Retina (tissue), 1 donor: ENCODE measurements around the gene MRC2.

Experiments used
- DNase-seq: peaks from one replicate; pipeline ENCODE4 v3.0.0-alpha.2; 2016

Gene MRC2

DNA sequence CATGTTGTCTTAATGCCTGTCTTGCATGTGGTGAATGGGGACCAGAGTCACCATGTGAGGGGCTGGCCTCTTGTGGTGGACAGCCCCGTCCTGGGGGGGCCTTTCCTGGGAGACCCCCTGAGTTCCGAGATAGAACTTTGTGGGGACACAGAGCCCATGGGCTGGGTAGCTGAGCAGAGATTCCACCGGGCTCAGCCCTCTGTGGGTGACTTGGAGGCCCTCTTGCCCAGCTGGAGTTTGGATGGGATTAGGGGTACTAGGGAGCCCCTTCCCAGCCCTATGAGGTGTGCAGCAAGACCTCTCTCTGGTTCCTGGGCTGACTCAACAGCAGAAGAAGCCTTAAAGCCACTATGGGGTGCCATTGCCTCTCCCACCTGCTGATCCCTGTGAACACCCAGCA is 38.1 kb downstream of the MRC2 start:
- DNase-seq, result no peak

DNA sequence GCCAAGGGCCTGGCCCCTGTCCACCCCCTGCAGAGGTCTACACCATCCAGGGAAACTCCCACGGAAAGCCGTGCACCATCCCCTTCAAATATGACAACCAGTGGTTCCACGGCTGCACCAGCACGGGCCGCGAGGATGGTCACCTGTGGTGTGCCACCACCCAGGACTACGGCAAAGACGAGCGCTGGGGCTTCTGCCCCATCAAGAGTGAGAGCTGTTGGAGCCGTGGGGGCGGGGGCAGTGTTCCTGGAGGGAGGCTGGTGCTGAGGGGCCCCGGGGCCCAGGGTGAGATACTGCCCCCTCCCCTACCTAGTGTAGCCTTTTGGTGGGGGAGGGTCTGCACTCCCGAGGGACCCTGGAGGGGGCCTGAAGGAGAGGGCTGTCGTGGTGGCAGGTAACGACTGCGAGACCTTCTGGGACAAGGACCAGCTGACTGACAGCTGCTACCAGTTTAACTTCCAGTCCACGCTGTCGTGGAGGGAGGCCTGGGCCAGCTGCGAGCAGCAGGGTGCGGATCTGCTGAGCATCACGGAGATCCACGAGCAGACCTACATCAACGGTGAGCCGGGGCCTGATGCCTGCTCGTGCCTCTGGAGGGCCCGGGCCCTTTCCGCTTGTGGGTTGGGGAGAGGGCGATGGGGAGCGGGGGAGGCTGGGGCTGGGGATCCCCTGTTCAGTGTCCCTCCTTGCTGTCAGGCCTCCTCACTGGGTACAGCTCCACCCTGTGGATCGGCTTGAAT is 38.8 kb downstream of the MRC2 start:
- DNase-seq, result no peak

DNA sequence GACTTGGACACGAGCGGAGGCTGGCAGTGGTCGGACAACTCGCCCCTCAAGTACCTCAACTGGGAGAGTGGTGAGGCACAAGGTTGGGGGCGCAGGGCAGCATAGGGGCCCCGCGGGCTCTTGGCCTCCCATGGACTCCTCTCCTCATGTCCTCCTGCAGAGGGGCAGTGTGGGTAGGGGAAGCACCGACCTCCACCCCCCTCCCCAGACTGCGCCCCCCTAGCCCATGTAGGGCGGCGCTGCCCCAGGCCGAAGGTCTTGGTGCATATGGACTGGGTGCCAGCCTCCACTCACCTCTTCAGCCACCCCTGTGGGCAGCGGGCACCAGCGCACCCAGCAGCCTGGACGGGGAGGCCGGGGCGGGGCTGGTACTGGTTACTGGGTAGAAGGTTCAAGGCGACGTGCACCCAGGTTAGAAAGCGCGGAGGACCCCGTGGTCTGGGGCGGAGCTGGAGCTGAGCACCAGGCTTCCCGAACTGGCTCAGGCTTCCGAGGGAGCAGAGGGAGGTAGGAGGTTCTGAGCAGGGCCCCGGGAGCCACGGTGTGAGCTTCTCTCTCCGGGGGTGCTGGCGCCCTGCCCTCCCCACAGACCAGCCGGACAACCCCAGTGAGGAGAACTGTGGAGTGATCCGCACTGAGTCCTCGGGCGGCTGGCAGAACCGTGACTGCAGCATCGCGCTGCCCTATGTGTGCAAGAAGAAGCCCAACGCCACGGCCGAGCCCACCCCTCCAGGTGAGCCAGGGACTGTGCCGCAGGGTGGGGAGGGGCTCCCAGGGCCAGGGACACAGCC is 39.5 kb downstream of the MRC2 start:
- no peak for DNase-seq

DNA sequence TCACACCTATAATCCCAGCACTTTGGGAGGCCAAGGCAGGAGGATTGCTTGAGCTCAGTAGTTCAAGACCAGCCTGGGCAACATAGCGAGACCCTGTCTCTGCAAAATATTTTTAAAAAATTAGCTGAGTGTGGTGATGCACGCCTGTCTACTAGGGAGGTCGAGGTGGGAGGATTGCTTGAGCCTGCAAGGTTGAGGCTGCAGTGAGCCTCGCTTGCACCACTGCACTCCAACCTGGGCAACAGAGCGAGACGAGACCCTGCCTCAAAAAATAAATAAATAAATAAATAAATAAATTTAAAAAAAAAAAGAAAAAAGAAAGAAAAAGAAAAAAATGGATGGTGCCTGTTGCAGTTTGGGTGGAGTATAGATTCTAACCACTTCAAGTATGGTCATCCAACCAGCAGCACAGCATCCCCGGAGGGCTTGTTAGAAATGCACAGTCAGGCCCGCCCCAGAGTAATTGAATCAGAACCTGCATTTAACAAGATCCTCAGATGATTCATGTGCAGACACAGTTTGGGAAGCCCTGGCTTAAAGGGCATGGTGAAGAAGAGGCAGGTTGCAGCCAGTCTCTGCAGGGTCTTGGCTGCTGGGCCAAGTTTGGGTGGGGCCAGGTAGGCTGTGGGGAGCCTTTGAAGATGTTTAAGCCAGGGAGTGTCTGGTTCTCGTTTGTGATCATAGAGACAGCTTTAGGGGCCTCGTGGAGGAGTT is 40.8 kb downstream of the MRC2 start:
- DNase-seq, result no peak

DNA sequence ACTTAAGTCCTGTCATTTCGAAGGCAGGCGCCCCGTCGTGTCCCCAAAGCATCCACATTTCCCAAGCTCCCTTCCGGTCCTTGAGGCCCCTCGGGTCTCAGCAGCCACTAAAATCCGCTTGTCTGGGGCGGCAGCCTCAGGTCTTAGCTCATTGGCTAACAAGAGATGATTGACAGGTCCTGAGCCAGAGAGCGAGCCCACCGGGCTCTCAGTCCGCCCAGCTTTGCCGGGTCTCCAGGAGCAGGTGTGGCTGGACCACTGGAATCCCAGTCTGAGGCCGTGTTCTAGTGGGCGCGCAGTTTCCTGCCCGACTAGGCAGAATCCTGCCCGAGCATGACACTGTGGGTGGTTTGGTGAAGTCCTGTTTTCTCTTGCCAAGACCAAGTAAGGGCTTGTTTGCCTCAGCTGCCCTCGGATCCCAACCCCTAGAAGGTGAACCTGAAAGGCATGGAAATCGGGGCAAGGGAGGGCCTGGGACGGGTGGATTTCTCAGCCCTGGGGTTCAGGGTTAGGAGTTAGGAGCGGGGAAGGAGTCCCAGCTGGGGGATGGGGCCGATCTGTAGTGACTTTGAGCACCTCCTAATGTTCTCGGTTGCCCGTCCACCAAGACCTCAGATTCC is 42.8 kb downstream of the MRC2 start:
- DNase-seq, result peak; percentile 80

DNA sequence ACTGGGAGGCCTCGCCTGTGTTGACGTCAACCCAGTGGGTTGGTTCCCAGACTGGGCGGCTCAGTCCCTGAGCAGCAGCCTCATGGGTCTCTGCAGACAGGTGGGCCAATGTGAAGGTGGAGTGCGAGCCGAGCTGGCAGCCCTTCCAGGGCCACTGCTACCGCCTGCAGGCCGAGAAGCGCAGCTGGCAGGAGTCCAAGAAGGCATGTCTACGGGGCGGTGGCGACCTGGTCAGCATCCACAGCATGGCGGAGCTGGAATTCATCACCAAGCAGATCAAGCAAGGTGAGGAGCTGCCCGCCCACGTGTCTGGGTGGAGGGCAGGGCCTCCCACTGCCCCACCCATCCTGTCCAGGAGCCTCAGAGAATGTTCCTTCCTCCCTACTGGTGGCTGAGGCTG is 44.1 kb downstream of the MRC2 start:
- DNase-seq, result no peak

DNA sequence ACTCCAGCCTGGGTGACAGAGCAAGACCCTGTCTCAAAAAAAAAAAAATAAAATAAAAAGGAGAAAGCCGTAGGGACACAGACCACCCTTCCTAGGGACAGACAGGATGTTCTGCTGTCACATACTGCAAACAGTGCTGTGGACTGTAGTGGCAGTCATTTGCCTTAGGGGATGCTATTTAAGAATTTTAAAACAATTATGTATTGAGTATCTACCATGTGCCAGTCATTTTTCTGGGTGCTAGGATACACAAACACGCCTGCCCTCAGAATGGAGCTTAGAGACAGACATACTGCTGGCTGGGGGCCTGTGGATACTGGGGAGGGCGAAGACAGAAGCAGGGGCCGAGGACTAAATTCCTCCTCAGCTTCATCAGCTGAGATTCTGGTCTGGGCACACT is 45.5 kb downstream of the MRC2 start:
- no peak for DNase-seq

DNA sequence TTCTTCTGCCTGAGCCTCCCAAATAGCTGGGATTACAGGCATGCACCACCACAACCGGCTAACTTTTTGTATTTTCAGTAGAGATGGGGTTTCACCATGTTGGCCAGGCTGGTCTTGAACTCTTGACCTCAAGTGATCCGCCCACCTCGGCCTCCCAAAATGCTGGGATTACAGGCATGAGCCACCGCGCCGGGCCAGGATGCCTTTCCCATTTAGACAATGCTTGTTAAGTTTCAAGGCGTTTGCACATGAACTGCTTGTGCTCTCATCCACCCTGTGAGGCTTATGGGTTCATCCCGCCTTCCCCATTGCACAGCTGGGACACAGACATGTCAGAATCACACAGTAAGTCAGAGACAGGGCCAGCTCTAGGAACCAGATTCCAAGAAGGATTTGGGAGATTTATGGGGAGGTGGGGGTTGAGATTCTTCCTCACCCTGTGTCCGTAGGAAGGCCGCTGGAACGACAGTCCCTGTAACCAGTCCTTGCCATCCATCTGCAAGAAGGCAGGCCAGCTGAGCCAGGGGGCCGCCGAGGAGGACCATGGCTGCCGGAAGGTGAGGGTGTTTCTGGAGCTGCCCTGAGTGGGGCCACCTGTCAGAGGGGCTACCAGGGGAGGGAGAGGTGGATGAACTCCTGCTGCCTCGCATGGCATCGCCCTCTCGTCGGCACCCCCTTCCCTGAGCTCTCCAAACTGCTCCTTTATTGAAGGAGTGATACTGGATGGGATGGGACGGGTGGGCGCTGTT is 46.3 kb downstream of the MRC2 start:
- no peak for DNase-seq

DNA sequence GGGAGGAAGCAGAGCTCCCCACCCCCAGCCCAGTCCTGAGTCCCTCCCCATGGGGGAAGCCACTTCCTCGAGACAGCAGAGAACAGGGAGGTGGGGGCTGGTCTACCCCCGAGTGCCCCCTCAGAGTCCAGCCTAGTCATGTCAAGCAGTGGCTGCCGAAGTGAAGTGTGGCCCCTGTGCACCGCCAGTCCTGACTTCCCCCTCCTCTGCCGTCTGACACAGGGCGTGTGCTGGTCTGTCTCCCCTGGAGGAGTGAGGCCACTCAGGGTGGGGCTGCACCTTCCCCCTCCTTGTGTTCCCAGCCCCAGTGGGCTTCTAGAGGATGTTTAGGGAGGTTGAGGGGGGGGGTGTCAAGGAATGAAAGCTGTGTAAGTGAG is 46.9 kb downstream of the MRC2 start:
- no peak for DNase-seq

DNA sequence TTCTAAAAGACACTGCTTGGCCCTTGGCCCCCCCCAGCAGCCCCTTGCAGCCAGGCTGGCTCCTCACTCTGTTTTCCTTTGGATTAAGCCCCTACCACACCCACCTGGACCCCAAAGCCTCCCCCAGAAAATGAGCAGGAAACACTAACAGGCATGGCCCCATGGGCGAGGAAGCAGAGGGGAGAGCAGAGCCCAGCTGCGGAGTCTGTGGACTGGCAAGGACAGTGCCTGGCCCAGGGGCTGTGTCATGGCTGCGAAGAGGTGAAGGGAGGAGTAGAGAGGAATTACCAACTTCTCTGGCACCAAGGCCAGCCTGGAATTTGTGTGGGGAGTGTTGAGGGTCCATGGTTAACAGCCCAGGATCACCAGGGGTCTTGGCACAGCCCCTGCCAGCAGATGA is 47.4 kb downstream of the MRC2 start:
- no peak for DNase-seq

DNA sequence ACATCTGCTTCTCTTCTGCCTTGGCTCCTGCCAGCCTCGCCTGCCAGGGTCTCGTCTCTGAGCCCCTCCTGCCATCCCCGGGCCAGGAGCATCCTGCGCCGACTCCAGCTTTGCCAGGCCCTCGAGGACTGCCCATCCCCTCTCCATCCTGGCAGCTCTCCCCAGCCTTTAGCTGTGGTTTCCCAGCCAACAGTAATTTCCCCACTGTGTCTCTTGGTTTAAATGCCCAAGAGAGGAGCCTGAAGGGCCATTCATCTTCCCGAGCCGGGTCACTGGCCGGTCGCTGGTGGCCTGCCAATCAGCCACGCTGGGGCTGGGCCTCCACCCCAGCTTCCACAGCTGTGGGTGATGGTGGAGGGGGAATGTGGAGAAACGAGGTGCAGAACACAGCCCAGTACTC is 47.8 kb downstream of the MRC2 start:
- no peak for DNase-seq

DNA sequence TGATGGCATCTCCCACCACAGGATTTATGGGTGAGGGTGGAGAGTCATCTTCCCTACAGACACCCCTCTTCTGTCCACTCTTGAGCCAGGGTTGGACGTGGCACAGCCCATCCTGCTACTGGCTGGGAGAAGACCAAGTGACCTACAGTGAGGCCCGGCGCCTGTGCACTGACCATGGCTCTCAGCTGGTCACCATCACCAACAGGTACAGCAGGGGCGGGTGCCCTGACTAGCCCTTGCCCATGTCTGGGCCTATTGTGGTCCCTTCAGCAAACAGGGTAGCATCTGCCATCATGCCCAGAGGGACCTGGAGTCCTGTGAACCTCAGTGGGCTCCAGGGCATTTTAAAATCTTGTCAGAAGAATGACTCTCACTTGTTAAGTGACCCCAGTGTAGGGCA is 48.2 kb downstream of the MRC2 start:
- DNase-seq, result no peak

DNA sequence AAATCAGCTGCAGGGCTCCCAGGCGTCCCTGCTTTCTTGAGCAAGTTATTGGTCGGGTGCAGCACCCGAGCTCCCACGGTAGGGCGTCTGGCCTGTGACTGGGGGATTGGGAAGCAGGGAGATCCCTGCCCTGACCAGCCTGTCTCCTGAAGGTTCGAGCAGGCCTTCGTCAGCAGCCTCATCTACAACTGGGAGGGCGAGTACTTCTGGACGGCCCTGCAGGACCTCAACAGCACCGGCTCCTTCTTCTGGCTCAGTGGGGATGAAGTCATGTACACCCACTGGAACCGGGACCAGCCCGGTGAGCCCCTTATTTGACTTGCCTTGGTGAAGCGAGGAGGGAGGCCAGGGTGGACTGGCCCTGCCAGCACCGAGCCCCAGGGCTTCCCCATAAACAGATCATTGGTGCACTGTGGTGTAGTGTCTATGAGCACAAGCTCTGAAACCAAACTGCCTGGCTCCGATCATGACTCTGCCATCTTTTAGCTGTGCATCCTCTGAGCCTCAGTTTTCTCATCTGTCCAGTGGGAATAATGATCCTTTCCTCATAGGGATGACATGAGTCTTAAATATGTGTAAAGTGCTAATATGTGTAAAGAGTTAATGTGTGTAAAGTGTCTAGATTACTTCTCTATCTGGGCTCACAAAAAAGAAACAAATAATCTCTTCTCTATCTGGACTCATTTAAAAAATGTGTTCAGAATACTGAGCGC is 48.9 kb downstream of the MRC2 start:
- no peak for DNase-seq

DNA sequence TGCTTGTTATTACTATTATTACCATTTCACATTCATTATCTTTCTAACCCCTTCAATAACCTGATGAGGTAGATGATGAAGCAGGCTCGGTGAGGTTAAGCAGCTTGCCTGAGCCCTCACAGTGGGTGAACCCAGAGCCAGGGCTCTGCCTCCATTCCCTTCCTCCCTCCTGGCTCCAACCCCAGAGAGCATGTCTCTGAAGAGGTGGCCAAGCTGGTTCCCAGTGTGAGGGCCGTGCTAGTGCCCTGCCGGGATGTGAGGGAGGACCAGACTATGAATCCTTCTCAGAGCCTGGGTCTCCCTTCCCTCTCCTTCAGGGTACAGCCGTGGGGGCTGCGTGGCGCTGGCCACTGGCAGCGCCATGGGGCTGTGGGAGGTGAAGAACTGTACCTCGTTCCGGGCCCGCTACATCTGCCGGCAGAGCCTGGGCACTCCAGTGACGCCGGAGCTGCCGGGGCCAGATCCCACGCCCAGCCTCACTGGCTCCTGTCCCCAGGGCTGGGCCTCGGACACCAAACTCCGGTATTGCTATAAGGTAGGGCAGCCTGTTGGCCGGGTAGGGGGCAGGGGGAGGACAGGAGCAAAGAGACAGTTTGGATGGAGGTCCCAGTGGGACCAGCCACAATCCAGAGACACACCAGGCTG is 49.6 kb downstream of the MRC2 start:
- DNase-seq, result no peak

DNA sequence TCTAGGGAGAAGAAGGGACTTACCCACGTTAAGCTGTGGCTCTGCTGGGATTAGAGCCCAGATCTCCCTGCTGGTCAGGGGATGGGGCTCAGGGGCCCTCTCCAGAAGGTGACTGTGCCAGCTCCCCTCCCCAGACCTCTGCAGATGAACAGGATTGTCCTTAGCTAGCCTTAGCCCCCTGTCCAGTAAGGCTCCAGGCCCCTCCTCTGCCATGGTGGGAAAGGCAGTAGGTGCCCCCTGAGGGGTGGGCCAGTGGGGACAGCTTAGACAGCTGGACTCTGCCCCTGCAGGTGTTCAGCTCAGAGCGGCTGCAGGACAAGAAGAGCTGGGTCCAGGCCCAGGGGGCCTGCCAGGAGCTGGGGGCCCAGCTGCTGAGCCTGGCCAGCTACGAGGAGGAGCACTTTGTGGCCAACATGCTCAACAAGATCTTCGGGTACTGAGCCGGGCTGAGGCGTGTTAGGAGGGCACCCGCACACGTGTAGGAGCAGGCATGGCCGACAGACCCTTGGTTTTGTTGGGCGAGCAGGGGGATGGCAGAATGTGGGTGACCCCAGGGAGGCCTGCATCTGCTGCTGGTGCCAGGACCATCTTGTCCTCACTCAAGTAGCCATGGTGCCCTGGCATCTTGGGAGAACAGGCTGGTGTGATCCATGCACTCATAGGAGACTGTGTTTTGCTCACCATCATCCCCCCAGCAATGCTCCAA is 50.9 kb downstream of the MRC2 start:
- no peak for DNase-seq

DNA sequence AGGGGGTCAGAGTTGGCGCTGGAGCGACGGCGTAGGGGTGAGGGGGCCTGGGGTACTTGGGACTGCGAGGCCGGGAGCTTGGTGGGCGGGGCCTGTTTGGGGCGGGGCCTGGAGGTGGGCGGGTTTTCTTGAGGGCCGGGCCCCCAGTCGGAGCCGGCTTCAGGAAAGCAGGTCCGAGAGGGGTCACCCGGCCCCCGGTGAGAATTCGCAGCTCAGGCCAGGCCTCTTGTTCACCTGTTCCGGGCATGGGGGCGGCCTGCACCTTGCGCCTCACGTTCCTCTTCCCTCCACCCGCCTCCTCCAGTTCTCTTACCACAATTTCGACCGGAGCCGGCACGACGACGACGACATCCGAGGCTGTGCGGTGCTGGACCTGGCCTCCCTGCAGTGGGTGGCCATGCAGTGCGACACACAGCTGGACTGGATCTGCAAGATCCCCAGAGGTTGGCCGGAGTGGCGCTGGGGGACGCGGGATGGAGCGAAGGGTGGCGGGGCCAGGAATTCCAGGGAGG is 52.5 kb downstream of the MRC2 start:
- no peak for DNase-seq

DNA sequence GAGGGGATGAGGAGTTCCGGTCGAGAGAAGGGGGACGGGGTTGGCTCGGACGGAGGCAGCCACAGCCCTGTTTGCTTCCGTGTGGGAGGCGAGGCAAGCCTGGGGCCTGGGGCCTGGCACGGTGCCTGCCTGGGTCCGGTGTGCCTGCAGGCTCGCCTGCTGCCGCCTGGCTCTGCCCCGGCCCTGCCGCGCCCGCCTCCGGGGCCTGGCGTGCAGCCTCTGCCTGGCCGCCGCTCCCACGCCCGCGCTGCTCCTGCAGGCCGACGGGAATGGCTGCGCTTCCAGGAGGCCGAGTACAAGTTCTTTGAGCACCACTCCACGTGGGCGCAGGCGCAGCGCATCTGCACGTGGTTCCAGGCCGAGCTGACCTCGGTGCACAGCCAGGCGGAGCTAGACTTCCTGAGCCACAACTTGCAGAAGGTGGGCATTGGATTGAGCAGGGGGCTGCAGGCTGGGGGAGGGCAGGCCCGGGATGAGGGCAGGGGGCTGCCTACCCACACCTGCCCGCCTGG is 53.1 kb downstream of the MRC2 start:
- DNase-seq, result no peak

DNA sequence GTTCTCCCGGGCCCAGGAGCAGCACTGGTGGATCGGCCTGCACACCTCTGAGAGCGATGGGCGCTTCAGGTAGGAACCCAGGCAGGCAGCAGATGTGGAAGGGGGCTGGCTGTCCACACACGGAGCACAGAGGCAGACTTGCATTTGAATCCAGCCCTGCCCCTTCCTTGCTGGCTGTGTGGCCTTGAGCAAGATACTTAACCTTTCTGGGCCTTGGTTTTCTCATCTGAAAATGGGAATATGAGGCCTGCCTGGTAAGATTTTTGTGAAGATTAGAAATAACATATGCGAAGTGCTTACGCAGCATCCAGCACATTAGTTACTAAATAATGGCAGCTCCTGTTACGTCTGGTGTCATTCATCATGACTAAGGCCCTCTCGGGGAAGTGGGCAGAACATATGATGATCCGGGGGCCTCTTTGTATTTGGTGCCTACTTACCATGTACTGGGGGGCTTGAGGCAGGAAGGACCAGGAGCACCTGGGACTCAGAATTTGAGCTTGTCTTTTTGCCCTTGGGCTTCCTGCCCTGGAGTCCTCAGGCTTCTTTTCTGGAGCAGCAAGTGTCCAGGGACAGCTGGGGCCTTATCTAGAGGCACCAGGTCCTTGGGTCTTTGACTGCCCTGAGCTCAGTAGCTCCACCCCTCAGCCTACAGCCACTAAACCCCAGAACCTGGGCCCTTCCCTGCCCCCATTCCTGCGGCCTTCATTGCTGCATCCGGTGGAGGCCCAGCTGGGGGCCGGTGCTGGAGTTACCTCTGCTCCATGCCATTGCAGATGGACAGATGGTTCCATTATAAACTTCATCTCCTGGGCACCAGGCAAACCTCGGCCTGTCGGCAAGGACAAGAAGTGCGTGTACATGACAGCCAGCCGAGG is 53.8 kb downstream of the MRC2 start:
- DNase-seq, result no peak

DNA sequence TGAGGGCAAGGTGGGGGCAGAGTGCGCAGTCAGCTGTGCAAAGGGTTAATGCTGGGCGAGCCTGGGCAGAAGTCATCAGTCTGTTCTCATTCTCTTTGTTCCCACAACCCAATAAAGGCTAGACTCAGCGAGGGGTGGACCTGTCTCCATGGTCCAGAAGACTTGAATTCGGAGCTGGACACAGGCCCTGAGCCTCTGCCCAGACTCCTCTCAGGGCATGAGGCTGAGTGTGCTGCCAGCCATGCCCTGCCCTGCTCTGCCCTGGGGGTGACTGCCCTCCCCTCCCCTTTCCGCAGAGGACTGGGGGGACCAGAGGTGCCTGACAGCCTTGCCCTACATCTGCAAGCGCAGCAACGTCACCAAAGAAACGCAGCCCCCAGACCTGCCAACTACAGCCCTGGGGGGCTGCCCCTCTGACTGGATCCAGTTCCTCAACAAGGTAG is 54.5 kb downstream of the MRC2 start:
- DNase-seq, result no peak
